Left renal cortex interstitium (tissue), 4 donors: ENCODE measurements around the gene SPDL1. TPM values are rescaled to one million over a fixed set of nuclear protein-coding genes. Genes with fewer than 3 reads are reported as not detected.
"Not testable (repeated sequence)": the region's sequence is repeated elsewhere in the genome, so short reads cannot be mapped to it uniquely, and the experiment has no call there.

ENCODE experiments used
- DNase-seq, 4 donors: peaks; one replicate each; pipeline ENCODE4 v3.0.0-alpha.2; 2013; ENCODE audit warnings: low read depth in 4 of 4, low spot score in 2 of 4, missing footprints in 1 of 4
- polyA plus RNA-seq, 4 donors: library from polyadenylated mRNA; unstranded; fragments of 120-200 nt; gene quantifications; one replicate each; pipeline ENCODE4 v1.2.1, GENCODE V29; 2013; ENCODE audit not compliant: insufficient read length in 4 of 4

SPDL1 gene
- polyA plus RNA-seq, 4 donors = 31.0 to 46.5 (median 36.1) TPM

GRCh38 chr5:169569513-169569912, 14.1 kb upstream of the SPDL1 start:
- no peak for DNase-seq

DNA sequence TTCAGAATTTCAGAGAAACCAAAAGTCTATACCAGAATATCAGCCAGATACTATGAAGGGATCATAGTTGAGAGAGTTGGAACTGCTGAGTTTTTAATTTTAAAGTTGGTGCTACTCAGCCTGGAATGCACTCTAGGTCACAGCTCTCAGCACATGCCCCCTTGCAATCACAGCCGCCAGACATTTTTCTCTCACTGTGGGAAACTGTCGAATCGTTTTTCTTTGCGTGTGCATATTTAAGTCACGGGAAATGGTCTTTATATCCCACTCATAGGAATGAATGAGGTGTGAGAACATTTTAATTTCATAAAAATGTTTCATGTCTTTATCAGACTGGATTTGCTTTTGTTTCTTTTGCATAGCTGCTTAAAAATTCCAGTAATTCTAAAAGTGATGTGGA, 12.2 kb upstream of the SPDL1 start:
- no peak for DNase-seq

GRCh38 chr5:169574134-169574646, 9.4 kb upstream of the SPDL1 start:
- no peak for DNase-seq

- no peak for DNase-seq
These were observed 7.4 kb upstream of the SPDL1 start for GRCh38 chr5:169576181-169576598.

DNA sequence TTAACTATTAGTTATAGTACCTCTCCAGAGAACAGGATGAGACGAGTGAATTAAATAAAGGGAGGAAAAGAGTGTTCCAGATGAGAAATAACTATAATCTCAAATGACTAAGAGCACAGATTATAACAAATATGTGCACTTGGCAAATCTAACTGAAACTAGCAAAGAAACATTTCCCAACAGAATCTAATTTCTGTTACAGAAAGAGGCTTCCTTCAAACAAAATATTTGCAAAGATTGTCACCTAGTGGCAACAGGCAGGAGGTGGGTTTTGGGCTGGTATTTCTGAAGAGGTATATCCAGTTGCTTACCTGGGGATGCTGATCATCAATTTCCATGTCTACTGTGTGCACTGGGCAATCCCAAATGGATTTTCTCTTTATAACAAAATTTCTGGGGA, 5.6 kb upstream of the SPDL1 start:
- no peak for DNase-seq

DNA sequence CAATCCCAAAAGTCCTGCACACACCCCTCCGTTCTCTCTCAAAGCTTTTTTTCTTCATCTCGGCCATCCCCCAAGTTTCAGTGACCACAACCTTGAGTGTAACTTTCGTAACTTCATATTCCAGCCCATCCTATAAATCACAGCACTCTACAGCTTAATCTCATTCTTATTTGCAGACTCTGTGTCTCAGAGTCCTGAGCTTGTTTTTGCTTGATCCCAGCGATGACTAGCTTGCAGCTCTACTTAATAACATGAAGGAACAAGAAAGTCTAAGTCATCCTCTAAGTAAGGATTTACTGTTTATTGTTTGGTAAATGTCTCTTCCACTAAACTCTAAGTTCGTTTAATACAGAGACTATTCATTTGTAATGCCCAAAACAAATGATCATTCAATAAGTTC, 2.6 kb upstream of the SPDL1 start:
- DNase-seq = no peak

DNA sequence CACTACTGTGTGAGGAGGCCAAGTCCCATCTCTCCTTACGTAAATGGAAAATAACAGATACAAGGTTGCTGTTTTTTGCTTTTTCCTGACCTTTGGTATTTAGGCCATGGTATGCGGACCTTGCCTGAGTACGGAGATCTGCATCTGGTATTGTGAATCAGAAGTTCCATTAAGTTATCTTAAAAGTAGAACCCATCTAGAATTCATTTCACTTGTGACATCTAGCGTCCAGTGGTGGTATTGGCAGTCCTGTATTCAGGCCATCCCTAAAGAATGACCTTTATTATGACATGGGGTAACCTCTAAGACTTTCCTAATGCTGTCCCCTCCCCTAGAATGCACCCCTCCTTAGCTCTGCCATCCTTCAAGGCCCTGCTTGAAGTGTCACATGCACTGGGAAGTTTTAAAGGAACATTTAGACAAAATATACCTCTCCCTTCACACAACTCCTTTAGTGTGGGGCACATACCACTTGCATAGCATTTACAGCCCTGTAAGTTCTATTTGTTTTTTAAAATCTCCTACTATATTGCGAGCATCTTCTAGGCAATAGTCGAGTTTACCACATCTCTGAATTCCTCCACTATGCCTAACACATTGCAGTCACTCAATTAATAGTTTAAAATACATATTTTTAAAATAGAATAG, 1.9 kb upstream of the SPDL1 start:
- no peak for DNase-seq

DNA sequence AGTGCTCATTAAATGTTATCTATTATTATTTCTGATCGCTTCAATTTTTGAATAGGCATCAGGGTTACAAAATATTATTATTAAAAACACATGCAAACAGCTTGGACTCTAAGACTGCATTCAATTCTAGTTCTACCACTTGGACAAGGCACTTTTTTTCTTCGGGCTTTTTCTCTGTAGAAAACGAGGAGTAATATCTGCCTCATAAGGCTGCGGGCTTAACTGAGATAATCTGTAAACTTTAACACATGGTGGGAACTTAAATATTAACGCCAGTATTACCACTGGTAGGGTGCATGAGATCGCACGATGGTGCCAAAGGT, 511 bp upstream of the SPDL1 start:
- DNase-seq = no peak

GRCh38 chr5:169584998-169585451, 1.5 kb downstream of the SPDL1 start:
- no peak for DNase-seq

- DNase-seq = no peak
These were observed 7.0 kb downstream of the SPDL1 start for GRCh38 chr5:169590602-169591001.

GRCh38 chr5:169591636-169592035, 8.1 kb downstream of the SPDL1 start:
- no peak for DNase-seq

- DNase-seq = no peak
These were observed 9.5 kb downstream of the SPDL1 start for GRCh38 chr5:169592937-169593650.

GRCh38 chr5:169595172-169595820, 11.7 kb downstream of the SPDL1 start:
- DNase-seq = no peak

GRCh38 chr5:169599451-169599850, 15.9 kb downstream of the SPDL1 start:
- no peak for DNase-seq

DNA sequence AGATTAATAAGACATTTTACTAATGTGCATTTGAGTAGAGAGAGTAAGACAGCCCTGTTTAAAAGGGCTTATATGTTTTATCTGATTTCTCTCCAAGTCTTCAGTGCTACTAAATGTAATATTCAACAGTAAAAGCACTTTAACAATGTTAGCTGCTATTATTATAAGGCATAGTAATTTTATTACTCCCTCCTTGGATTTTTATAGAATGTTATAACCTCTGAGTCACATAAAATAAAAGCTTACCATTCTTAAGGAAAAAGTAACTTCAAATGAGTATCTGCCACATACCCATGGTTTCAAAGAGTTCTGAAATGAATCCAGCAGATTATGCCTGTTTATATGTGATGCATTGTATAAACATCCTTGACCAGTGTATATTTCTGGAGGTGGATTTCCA, 19.0 kb downstream of the SPDL1 start:
- DNase-seq = no peak

DNA sequence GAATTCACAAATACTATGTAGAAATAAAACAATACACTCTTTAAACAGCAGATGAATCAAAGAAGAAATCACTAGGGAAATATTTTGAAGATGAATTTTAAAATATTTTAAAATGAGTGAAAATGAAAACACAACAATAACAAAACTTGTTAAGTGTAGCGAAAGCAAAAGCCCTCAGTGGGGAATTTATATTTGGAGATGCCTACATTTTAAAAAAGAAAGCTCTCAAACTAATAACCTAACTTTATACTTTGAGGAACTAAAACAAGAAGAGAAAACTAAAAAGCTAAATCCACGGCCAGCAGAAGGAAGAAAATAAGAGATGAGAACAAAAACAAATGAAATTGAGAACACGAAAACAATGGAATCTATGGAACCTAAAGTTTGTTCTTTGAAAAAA, 22.7 kb downstream of the SPDL1 start:
- DNase-seq = no peak

DNA sequence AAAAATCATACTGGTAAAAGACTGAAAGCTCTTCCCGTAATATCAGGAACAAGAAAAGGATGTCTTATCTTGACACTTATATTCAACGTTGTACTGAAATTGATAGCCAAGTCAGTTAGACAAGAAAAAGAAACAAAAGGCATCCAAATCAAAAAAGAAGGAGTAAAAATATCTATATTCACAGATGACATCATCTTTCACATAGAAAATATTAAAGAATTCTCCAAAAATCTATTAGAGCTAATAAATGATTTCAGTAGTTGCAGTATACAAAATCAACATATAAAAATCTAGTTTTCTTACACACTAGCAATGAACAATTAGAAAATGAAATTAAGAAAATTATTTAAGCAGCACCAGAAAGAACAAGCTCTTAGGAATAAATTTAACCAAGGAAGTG, 24.3 kb downstream of the SPDL1 start:
- DNase-seq = no peak

DNA sequence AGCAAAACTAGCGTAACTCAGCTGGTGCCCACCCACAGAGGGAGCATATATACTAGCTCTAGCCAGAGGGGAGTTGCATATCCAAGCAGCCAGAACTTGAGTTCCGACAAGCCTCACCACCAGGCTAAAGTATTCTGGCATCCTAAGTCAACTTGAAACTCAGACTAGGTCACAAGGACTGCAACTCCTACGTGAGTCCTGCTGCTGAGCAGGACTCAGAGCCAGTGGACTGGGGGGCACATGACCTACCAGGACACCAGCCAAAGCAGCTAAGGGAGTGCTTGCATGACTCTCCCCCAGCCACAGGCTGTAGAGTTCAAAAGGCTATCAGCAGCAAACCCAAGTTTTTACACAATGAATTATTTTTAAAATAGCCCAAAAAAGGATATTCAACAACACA, 26.1 kb downstream of the SPDL1 start:
- DNase-seq = no peak

DNA sequence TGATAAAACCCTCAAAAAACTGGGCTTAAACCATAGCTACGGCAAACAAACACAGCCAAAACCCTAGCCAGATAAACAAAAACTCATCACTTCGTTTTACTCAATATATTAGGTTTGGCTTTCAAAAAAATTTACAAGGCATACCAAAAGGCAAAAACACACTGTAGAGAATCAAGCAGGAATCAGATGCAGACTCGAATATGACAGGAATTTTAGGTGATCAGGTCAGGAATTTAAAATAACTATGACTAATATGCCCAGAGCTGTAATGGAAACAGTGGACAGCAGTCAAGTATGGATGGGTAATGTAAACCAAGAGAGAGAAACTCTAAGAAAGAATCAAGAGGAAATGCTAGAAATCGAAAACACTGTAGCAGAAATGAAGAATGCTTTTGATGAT, 27.0 kb downstream of the SPDL1 start:
- no peak for DNase-seq

- no peak for DNase-seq
These were observed 32.0 kb downstream of the SPDL1 start for GRCh38 chr5:169615561-169615960.

GRCh38 chr5:169624307-169624706, 40.7 kb downstream of the SPDL1 start:
- not testable (repeated sequence) for DNase-seq

GRCh38 chr5:169626779-169627178, 43.2 kb downstream of the SPDL1 start:
- DNase-seq = no peak
